Tibial artery (tissue), 4 donors: Measurements from ENCODE around the gene CENPO.

Source experiments
- DNase-seq, 2 donors: peaks; one replicate each; pipeline ENCODE4 v3.0.0-alpha.2; 2019
- H3K27ac ChIP-seq, 2 donors: fragments of 200-600 bp; sonication (generic) in 1 of 2; 1 replicate in 1 of 2; 2 replicates in 1 of 2; pipeline ENCODE4 v1.5.1; 2018 to 2019; ENCODE audit warnings: mild to moderate bottlenecking in 1 of 2
- H3K27me3 ChIP-seq, 2 donors: fragments of 200-600 bp; sonication (generic) in 1 of 2; one replicate each; pipeline versions ENCODE4 v1.5.1 to v1.6.0; 2016 to 2019
- H3K36me3 ChIP-seq, 3 donors: fragments of 200-600 bp; sonication (generic) in 2 of 3; one replicate each; pipeline ENCODE4 v1.5.1; 2016 to 2019; ENCODE audit warnings: mild to moderate bottlenecking in 2 of 3
- H3K4me1 ChIP-seq, 4 donors: fragments of 200-600 bp; sonication (generic) in 2 of 4; 1 replicate in 3 of 4; 2 replicates in 1 of 4; pipeline ENCODE4 v1.5.1; 2016 to 2019
- H3K4me3 ChIP-seq, 2 donors: fragments of 200-600 bp; sonication (generic) in 1 of 2; 1 replicate in 1 of 2; 2 replicates in 1 of 2; pipeline ENCODE4 v1.5.1; 2018 to 2019; ENCODE audit warnings: mild to moderate bottlenecking in 2 of 2
- H3K9me3 ChIP-seq, 3 donors: fragments of 200-600 bp; sonication (generic) in 1 of 3; one replicate each; pipeline ENCODE4 v1.5.1; 2016 to 2019
- intact Hi-C: fragments of 100-400 bp; cut with DNase I; formaldehyde crosslinking; loops from one replicate; pipeline ENCODE4 v1.15.0; 2023; ENCODE audit warnings: low total_unique reads
- TF ChIP-seq, protein P1 (sequence below), 2 experiments: fragments of 200-600 bp in 1 of 2; fragments of 450-650 bp in 1 of 2; IDR thresholded peaks; one replicate each; pipeline ENCODE4 v1.5.1; 2017 to 2019; ENCODE audit warnings: antibody characterized with exemption in 2 of 2, mild to moderate bottlenecking in 1 of 2, moderate library complexity in 1 of 2

Gene CENPO

DNA sequence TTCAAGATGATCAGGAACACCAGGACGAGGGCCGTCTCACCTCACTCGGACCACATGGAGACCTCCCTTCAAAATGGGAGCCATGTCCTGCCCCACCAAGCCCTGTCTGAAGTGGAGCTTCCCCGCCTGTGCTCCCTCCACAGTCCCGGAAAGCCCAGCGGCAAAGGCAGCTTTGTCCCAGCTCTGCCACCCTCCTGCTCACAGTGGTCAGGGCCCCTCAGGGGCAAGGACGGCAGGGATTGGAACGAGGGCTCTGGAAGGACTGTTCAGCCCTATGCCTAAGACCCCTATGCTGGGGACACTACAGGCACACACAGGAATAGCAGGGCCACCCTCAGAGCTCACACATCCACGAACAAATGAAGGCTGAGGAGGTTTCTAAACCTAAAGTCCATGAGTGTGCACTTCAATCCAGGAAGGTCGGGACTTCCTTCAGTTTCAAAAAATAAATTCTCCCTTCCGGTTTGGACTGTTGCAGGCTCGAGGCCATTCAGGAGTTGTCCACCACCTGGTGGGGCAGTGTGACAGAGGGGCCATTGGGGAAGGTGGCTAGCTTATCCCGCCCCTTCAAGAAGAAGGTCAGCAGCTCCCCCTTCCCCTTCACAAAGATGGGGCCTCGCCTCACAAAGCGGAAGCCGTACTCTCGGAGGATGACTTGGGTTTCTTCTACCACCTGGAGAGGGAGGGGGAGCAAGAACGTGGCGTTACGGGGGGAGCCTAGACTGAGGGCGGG, 26.4 kb downstream of the CENPO start:
- Histone ChIP-seq H3K27me3 (no peaks in the 10 kb centered on the region), H3K27ac (no peak overlapping the region), H3K36me3 (peaks cover 17 to 74% (median 50%) of the 10 kb centered on the region in 3 donors), H3K9me3 (no peaks in the 10 kb centered on the region), H3K4me1 (no peaks in the 10 kb centered on the region), H3K4me3 (no peak overlapping the region)
- intact Hi-C loops, result no loop called here
- no peak for DNase-seq
- TF ChIP-seq, protein P1, sequence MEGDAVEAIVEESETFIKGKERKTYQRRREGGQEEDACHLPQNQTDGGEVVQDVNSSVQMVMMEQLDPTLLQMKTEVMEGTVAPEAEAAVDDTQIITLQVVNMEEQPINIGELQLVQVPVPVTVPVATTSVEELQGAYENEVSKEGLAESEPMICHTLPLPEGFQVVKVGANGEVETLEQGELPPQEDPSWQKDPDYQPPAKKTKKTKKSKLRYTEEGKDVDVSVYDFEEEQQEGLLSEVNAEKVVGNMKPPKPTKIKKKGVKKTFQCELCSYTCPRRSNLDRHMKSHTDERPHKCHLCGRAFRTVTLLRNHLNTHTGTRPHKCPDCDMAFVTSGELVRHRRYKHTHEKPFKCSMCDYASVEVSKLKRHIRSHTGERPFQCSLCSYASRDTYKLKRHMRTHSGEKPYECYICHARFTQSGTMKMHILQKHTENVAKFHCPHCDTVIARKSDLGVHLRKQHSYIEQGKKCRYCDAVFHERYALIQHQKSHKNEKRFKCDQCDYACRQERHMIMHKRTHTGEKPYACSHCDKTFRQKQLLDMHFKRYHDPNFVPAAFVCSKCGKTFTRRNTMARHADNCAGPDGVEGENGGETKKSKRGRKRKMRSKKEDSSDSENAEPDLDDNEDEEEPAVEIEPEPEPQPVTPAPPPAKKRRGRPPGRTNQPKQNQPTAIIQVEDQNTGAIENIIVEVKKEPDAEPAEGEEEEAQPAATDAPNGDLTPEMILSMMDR (IDR thresholded peaks at IDR 0.05), result no peak

GRCh38 chr2:24820175-24820513, 26.9 kb downstream of the CENPO start:
- no peaks in the 10 kb centered on the region for H3K9me3 ChIP-seq
- TF ChIP-seq, protein P1 (IDR thresholded peaks at IDR 0.05), result no peak
- no peaks in the 10 kb centered on the region for H3K4me1 ChIP-seq
- intact Hi-C loops, result no loop called here
- no peak overlapping the region for H3K4me3 ChIP-seq
- no peak for DNase-seq
- H3K27me3 ChIP-seq, result no peaks in the 10 kb centered on the region
- no peak overlapping the region for H3K27ac ChIP-seq
- peaks cover 17 to 74% (median 50%) of the 10 kb centered on the region in 3 donors for H3K36me3 ChIP-seq

DNA sequence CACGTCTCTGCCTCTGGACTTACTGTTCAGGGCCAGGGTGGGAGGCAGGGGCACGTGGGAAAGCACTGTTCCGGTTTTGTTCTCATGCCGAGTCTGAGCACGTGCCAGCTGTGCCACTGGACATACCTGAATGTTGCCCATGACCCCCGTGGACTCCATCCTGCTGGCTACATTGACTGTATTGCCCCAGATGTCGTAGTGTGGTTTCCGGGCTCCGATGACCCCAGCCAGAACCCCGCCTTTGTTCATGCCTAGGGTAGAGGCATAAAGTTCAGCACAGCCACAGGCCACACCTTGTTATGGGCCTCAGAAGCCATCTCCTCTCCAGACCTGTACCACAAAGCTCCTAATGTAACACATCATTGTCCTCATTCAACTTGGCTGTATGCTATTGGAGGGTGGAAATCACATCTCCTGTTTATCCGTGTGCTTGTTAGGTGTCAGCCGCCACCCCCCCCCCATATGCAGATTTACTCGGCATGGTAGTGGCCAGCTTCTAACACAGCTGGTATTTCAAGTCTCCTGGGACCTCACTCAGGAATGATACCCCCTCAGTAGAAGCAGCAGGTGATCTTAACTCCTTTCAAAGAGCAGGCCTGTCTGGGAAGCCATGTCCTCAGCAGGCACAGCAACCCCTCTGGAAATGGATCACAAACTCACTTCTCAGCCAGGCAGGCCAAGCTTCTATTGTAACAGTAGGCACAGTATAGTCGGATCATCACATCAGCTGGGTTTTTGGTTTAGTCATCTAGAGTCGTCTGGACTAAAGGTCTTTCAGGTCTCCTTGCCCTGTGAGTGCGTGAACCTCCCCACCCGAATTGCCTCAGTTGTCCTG, 27.6 kb downstream of the CENPO start:
- Histone ChIP-seq H3K27ac (no peak overlapping the region), H3K36me3 (peaks cover 17 to 78% (median 56%) of the 10 kb centered on the region in 3 donors)
- no peak for DNase-seq

DNA sequence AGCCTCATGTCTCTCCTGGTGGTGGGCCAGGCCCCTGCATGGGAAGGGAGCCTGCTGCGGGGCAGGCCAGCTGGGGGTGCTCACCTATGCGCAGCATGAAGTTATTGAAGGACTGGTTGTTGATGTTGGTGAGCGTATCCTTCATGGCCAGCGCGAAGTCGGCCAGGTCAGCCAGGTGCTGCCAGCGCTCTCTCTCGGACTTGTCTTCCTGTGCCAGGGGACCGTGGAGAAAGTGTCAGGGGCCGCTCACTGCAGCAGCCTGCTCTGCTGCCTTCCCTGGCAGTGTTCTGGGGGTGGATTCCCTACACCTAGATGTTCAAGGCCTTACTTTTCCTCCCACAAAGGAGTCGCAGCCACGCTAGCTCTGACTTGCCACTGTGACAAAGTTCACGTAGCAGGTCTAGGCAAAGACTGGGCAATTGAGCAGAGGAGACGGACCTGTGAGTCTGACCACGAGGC, 28.2 kb downstream of the CENPO start:
- Histone ChIP-seq H3K9me3 (no peaks in the 10 kb centered on the region), H3K4me3 (no peak overlapping the region), H3K27me3 (no peaks in the 10 kb centered on the region), H3K36me3 (peaks cover 17 to 78% (median 58%) of the 10 kb centered on the region in 3 donors), H3K4me1 (no peaks in the 10 kb centered on the region), H3K27ac (no peak overlapping the region)
- TF ChIP-seq, protein P1 (IDR thresholded peaks at IDR 0.05), result no peak
- no peak for DNase-seq
- intact Hi-C loops, result no loop called here

More for the DNA sequence above, 27.6 kb downstream of the CENPO start:
- TF ChIP-seq, protein P1 (IDR thresholded peaks at IDR 0.05), result no peak
- no peak overlapping the region for H3K4me3 ChIP-seq
- intact Hi-C loops, result no loop called here
- H3K9me3 ChIP-seq, result no peaks in the 10 kb centered on the region
- H3K4me1 ChIP-seq, result no peaks in the 10 kb centered on the region
- H3K27me3 ChIP-seq, result no peaks in the 10 kb centered on the region

DNA sequence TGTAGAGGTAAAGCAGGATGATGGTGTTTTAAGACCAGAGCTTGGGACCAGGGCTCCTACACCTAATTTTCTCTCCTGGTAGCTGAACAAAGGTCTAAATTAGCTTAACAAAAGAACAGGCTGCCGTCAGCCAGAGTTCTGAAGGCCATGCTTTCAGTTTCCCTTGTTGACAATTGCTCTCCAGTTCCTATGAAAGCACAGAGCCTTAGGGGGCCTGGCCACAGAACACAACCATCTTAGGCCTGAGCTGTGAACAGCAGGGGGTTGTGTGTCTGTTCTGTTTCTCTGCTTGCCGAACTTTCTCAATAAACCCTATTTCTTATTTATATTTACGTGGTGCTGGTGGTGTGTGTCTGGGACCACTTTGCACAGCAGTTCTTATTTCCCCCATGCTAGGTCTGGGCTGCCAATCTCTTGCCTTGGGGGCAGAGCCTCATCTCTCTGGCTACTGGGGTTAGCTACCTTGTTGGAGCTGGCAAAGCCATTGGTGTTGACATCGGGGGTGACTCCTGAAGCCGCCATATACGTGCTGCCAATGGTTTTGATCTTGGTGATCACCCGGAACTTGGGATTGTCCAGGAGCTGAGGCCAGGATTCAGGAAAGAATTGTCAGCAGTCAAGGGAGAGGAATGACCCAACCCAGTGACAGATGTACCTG, 29.0 kb downstream of the CENPO start:
- Histone ChIP-seq H3K4me1 (no peaks in the 10 kb centered on the region), H3K4me3 (no peak overlapping the region), H3K27me3 (no peaks in the 10 kb centered on the region), H3K36me3 (peaks cover 17 to 72% (median 58%) of the 10 kb centered on the region in 3 donors), H3K9me3 (no peaks in the 10 kb centered on the region), H3K27ac (no peak overlapping the region)
- TF ChIP-seq, protein P1 (IDR thresholded peaks at IDR 0.05), result no peak
- intact Hi-C loops, result no loop called here
- no peak for DNase-seq
